HG02610 (cell line): ENCODE results near the gene DECR2.
"Not testable (repeated sequence)": the region's sequence is repeated elsewhere in the genome, so short reads cannot be mapped to it uniquely, and the experiment has no call there.

Experiments
- ATAC-seq: cut with Tn5 transposase; IDR thresholded peaks from one replicate; pipeline ENCODE4 v1.9.1; 2021; ENCODE audit warnings: mild to moderate bottlenecking, moderate library complexity; ENCODE audit not compliant: unreplicated experiment

DECR2 gene

DNA sequence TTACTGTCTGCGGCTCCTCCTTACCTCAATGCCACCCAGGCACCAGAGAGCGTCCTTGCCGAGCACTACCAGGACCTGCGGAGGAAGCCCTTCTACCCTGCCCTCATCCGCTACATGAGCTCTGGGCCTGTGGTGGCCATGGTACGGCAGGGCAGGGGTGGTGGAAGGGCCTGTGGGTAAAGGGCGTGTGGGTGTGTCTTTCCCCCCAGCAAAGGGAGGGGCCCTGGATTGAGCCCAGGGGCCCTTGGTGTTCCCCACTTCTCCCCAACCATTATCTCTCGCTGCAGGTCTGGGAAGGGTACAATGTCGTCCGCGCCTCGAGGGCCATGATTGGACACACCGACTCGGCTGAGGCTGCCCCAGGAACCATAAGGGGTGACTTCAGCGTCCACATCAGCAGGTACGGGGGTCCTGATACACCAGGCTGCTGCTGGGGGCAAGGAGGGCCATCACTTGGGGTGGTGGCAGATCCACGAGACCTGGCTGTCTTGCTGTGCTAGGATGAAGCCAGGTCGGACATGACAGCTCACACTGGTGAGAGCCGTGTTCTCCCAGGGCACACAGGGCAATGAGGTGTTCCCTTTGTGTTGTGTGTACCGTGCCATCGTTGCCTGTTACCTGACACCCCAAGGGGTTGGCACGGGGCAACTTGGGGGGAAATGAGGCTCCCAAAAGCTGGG, 2.2 kb upstream of the DECR2 start:
- no peak for ATAC-seq

DNA sequence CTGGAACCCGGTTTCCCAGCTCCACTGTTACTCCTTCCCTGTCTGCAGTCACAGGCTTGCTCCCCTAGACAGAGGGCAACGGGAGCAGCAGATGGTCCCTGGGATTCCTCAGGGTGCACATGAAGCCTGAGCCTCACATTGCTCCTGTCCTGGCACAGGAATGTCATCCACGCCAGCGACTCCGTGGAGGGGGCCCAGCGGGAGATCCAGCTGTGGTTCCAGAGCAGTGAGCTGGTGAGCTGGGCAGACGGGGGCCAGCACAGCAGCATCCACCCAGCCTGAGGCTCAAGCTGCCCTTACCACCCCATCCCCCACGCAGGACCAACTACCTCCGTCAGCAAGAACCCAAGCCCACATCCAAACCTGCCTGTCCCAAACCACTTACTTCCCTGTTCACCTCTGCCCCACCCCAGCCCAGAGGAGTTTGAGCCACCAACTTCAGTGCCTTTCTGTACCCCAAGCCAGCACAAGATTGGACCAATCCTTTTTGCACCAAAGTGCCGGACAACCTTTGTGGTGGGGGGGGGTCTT, 1.6 kb upstream of the DECR2 start:
- no peak for ATAC-seq

DNA sequence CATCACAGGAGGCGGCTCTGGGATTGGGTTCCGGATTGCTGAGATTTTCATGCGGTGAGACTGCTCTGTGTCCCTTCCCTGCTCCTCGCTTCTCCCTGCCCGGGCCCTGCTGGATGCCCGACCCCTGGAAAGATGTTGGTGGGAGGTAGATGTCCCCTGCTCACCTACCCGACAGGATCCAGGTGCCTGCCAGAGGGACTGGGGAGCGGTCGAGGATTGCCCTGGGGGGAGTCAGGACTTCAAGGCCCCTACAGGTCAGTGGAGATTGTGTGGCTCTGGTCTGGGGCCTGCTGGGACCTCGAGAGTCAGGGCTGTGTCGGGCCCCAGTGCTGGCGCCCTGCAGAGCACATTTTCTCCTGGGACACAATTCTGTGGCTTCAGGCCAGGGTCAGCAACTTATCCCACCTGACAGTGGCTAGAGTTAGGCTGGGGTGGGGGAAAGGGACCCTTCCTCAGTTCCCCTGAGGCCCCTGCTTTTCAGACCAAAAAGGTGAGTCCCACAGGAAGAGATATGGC, 3.3 kb downstream of the DECR2 start:
- no peak for ATAC-seq

DNA sequence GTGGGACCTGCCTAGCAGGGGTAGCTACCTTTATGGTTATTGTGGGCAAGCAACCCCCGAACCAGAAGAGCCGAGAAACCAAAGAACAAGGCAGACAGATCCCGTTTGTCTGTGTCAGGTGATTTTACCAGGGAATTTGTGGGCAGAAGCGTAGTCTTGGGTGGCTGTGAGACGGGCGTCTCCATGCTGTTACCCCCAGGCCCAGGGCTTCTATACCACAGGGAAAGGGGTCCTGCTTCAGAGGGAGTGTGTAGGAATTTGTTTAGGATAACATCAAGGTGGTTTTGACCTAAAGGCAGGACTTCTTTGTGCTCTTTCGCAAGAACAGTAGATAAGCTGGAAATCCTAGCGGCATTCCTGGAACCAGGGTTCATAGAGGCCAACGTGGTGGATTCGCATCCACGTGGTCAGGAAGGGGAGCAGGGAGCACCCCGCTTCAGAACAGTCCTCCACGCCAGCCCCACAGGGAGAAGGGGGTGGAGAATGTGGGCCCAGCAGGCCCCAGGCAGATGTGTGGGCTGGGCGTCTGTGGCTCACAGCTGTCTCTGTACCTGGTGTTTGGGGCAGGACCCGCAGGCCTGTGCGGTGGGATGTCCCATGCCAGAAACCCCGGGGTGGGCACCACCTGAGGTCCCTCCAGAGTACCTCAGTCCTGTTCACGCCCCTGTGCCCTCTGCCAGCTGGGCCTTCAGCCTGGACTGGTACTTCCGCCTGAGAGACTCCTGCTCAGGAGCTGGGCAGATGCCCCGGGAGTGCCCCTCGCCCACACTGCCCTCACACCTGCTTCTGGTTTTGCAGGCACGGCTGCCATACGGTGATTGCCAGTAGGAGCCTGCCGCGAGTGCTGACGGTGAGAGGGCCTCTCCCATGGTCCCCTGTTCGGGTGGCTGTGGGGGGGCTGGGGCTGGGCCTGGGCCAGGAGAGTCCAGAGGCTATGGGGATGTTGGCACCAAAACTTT, 4.1 kb downstream of the DECR2 start:
- no peak for ATAC-seq

DNA sequence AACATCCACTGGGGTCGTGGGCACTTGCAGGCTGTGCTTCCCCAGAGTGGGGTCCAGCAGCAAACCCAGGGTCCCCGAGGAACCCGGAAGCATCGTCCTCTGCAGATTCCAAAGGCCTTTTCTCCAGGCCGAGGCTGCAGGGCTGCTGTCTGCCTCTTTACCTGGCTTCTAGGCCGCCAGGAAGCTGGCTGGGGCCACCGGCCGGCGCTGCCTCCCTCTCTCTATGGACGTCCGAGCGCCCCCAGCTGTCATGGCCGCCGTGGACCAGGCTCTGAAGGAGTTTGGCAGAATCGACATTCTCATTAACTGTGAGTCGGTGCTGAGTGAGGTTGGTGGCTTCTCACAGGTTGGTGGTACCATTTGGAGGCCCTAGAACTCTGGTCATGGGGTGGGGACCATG, 5.6 kb downstream of the DECR2 start:
- no peak for ATAC-seq

DNA sequence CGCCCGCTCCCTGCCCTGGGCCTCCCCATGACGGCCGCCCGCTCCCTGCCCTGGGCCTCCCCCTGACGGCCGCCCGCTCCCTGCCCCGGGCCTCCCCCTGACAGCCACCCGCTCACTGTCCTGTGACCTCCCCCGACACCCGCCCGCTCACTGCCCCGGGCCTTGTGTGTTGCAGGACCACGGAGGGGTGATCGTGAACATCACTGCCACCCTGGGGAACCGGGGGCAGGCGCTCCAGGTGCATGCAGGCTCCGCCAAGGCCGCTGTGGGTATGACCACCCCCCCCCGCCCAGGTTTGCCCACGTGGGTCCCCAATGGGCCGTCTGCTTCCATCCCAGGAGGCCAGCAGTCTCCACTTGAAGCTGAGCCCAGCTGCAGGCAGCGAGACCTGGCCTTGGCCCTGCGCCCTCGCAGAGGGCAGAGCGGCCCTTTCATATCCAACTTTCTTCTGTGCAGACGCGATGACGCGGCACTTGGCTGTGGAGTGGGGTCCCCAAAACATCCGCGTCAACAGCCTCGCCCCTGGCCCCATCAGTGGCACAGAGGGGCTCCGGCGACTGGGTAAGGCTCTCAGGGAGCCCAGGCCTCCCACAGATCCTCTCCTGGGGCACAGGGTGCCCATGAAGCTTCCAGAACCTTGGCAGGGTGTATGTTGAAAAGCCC, 9.0 kb downstream of the DECR2 start:
- ATAC-seq = no peak

DNA sequence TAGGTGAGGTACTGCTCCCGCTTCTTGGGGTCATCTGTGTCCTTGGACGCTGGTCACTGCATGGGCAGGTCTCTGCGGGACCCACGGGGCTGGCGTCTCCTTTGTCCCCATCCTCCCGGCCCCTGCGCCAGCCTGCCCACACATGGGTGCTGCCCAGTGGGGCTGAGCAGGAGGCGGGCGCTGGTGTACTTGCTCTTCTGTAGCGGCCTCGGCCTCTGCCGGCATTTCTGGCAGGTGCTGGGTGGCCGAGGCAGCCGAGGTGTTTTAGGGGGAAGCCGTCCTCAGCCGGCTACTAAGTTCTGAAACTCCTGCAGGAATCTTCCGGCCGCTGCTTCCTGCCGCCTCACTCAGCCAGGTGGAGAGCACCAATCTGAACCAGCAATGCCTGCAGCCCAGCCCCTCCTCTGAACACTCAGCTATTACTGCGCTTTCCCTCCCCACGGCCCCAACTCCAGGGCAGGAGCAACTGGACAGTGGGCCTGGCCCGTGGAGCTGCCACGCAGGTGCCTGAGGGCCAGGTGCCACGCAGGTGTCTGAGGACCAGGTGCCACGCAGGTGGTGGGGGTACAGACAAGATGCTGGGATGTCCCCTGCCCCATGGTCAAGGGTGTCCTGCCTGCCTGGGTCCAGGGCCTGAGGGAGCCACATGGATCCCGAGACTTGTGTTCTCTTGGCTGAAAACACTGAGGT, 10.0 kb downstream of the DECR2 start:
- no peak for ATAC-seq

DNA sequence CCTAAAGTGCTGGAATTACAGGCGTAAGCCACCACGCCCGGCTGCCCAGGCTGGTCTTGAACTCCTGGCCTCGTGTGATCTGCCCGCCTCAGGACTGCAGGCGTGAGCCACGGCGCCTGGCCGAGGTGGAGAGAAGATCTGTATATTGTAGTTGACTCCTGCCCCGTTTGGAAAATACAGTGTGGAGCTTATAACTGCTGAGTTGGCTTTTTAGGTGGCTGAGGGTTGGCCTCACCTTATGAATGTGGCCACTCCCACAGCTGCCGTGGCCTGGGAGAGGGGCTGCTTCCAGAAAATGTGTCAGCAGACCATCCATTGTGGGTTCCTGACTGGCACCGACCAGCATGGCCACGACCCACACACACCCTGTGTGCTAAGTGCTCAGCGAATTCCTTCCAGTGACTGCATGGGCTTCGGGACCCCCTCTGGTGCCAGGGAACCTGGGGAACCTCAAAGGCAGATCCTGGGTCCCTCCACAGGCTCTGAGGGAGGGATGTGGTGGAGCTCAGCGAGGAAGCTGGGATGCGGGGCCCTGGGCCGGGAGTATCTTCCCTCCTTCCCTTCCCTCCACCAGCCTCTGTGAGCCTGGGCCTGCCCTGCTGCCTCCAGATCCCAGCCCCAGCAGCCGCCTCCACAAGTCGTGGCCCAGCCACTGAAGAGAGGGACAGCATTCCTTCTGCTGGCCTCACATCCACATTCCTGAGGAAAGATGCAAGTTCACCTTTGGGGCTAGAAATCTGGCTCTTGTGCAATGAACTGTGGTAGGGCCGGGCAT, 12.9 kb downstream of the DECR2 start:
- no peak for ATAC-seq

DNA sequence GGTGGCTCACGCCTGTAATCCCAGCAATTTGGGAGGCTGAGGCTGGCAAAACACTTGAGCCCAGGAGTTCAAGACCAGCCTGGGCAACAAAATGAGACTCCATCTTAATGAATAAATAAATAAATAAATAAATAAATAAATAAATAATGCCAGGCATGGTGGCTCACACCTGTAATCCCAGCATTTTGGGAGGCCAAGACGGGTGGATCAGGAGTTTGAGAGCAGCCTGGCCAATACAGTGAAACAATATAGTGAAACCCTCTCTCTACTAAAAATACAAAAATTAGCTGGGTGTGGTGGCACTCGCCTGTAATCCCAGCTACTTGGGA, 13.4 kb downstream of the DECR2 start:
- ATAC-seq = not testable (repeated sequence)

DNA sequence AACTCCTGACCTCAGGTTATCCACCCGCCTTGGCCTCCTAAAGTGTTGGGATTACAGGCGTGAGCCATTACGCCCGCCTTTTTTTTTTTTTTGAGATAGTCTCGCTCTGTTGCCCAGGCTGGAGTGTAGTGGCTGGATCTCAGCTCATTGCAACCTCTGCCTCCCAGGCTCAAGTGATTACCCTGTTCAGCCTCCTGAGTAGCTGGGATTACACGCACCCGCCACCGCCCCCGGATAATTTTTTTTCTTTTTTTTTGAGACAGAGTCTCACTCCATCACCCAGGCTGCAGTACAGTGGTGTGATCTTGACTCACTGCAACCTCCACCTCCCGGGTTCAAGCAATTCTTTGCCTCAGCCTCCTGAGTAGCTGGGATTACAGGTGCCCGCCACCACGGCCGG, 20.5 kb downstream of the DECR2 start:
- not testable (repeated sequence) for ATAC-seq

DNA sequence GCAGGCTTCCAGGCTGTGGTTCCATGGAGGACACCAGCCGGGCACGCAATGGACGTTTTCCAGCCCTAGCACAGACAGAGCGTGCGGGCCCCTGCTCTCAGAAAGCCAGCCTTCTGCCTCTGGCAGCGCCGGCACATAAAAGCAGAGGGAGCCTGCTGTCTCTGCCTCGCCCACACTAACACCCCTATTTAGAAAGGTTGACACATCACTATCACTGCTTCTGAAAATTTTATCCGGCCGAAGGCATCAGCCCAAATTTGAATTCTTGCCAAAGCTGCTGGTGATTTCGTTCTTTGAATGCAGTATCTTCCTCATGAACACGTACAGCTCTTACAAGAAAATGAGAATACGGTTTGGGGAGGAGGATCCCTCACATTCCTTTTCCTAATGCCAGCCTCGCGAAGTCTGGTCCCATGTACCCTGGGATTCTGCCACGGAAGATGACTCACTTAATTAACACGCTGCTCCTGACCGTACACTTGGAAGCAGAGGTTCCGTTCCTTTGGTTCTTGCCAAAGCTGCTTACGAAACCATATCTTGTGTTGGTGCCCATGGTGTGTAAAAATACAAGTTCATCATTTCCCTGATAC, 22.4 kb downstream of the DECR2 start:
- no peak for ATAC-seq

DNA sequence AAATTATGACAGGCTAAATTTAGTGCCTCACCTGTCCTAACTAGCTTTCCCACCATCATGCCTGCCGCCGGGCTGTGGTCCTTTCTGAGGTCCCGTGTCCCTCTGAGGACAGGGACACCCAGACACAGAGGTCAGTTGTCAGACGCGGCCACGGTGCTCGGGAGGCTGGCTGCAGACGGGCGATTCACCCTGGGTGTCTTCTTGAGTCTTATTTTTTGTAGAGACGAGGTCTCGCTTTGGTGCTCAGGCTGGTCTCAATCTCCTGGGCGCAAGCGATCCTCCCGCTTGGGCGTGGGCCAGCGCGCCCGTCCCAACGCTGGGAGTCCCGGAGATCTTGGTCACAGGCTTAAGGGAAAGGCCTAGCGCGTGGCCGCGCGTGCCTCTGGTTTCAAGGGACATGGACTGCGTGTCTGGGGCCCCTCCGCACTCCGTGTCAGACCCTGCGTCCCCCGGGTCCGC, 23.0 kb downstream of the DECR2 start:
- no peak for ATAC-seq

DNA sequence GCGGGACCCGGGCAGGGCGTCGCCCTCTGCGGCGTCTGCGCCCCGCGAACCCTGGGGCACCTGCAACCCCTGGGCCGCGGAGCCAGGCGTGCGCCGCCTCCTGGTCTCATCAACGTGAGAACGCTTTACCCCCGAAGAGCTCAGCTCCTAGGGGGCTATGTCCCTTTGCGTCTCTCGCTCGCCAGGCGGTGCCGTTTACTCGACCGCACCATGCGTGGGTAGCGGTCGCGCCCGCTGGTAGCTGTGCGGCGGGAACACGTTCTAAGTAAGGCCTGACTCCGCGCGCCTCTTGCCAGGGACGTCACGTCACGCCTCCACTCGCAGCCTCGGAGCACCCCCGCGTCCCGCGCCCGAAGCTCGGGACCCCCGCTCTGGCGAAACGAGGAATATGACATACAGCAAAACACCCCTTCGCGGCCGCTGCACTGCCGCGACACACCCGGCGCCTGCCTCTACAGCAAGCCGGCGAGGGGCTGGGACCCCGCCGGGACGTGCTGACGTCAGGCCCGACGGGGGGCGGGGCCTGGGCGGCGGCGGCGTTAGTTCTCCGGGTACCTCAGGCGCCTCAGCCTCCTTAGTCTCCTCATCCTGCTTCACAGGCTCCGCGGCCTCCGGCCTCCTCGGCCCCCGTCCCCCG, 23.5 kb downstream of the DECR2 start, which contains the start of gene RAB11FIP3:
RAB11FIP3 (plus strand) TSS at position 568 of the 637 bp plus-strand sequence. CDS start 358 bp downstream, outside the sequence.
- ATAC-seq = peak; percentile 85

DNA sequence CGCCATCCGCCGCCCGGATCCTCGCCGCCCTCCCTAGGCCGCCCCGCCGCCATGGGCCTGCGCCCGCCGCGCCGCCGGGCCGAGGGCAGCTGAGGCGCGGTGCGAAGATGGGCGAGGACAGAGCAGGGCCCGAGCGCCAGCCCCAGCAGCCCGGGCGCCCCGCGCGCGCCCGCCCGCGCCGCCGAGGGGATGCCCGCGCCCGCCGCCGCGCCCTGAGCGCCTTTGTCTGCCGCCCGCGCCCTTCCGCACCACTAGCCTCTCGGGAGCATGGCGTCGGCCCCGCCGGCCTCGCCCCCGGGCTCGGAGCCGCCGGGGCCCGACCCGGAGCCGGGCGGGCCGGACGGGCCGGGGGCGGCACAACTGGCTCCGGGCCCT, 24.0 kb downstream of the DECR2 start:
- ATAC-seq = peak; percentile 31

DNA sequence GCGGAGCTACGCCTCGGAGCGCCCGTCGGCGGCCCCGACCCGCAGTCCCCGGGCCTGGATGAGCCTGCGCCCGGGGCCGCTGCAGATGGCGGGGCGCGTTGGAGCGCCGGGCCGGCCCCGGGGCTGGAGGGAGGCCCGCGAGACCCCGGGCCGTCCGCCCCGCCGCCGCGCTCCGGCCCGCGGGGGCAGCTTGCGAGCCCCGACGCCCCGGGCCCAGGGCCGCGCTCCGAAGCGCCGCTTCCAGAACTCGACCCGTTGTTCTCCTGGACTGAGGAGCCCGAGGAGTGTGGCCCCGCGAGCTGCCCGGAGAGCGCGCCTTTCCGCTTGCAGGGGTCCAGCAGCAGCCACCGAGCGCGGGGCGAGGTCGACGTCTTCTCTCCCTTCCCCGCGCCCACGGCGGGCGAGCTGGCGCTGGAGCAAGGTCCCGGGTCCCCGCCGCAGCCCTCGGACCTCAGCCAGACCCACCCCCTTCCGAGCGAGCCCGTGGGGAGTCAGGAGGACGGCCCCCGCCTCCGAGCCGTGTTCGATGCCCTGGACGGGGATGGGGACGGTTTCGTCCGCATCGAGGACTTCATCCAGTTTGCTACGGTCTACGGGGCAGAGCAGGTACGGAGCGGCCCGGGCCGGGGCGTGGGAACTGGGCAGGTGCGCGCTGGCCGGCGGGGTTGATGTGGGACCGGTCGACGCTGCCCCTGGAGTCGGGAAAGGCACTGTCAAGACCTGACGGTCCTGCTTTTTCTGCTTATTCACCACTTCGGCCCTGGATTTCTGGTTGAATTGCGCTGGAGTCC, 24.6 kb downstream of the DECR2 start:
- peak; percentile 5 for ATAC-seq

DNA sequence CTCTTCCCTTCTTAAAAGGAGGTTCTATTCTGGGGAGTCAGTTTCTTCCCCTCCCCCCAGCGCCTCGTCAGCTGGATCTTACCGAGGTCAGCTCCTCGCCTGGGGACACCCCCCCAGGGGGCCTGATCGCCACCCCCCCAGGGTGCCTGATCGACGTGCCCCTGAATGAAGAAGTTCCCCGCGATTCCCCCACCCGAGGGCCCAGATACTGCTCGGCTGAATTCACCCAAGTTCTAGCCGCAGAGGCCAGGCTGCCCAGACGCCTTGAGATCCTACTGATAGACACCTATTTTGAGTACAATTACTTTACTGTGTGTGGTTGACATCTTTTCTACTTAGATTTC, 25.2 kb downstream of the DECR2 start:
- no peak for ATAC-seq

DNA sequence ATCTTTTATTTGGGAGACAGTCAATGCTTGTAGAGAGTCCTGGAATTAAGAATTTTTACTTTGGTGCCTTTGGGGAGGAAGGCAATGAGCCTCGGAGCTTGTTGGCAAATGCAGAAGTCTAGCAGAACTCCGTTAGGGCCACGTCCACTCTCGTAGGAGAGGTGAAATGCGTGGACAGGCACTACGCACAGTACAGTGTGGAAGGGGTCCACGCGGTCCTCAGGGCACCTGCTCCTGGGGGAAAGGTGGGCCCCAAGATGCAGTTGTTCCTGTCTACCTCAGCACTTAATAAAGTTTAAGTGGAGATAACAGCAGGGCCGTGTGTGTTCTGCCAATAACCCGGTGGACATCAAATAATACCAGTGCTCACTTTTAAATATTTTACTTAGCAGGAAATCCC, 25.6 kb downstream of the DECR2 start:
- no peak for ATAC-seq

DNA sequence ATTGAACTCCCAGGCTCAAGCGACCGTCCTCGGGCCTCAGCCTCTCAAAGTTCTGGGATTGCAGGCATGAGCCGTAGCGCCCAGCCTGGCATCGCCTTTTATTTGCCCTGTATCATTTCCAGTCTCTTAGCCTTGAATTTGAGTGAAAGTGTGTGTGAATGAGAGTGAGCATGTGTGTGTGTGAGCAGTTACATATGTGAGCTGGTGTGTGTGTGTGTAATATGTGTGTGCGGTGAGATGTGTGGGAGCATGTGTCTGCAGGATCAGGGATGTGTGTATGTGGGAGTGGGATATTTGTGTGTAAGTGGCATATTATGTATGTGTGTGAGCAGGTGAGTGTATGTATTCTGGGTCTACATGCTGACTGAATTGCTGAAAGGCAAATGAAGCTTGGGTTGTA, 29.2 kb downstream of the DECR2 start:
- ATAC-seq = no peak
